ENCODE measurements around the gene TMTC2. TPM values are rescaled to one million over a fixed set of nuclear protein-coding genes. Genes with fewer than 3 reads are reported as not detected.

Gene TMTC2
- total and polyA plus RNA-seq, 10 of the 15 experiments (the other 5 are each of a cell fraction or from before 2014, with no cell fraction given) = 0.14 to 9.7 (median 1.2) TPM

DNA sequence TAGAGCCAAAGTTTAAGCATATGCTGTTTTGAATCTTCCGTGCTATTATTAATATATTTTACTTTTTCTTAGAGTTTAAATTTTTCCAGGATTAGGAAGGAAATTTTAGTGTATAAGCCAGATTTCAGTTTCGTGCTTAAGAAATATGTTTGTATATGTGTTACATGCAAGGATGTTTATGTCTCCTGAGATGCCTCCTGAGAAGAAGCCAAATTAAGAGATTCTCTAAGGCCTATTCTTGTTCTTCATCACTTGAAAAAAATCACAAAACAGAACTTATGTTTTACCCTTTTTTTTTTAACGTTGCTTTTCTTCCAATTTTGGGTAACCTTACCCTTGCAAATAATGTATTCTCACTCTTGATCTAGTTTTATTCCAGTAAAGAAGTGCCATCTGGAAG lies 412.7 kb downstream of the TMTC2 start:
- intact Hi-C loops (cut with micrococcal nuclease; ENCODE audit: unreplicated experiment) = no loop called here
- Histone ChIP-seq H3K36me3 (ENCODE audit: control insufficient read depth in 2 of 2, insufficient read depth in 2 of 2, low read length in 1 of 2) (no peaks in the 10 kb centered on the region), H4K20me1 (ENCODE audit: control insufficient read depth, insufficient read depth) (no peaks in the 10 kb centered on the region), H3K9ac (ENCODE audit: control insufficient read depth, insufficient read depth, low read length) (no peak overlapping the region), H3K4me3 (no peak overlapping the region), H3K4me1 (ENCODE audit: control insufficient read depth, insufficient read depth, low read length) (no peaks in the 10 kb centered on the region), H3K27ac (ENCODE audit: control insufficient read depth, insufficient read depth) (no peak overlapping the region), H3K9me3 (replicated peaks; ENCODE audit: control insufficient read depth, insufficient read depth, low read length) (no peaks in the 10 kb centered on the region), H3K27me3 (replicated peaks in 1 of 2; ENCODE audit: control insufficient read depth in 2 of 2, insufficient read depth in 2 of 2, low read length in 1 of 2) (no peaks in the 10 kb centered on the region), H2AFZ (ENCODE audit: control insufficient read depth, low read depth, low read length) (no peak overlapping the region), H3K4me2 (ENCODE audit: control insufficient read depth, insufficient read depth) (no peak overlapping the region), H3K79me2 (ENCODE audit: control insufficient read depth, insufficient read depth, low read length) (no peaks in the 10 kb centered on the region)
- POLR2A ChIA-PET = no interaction called here
- SMC1A ChIA-PET (ENCODE audit: uncharacterized antibody, unreplicated experiment) = no interaction called here
- 78% methylated on average over 3 of the region's 3 CpGs for WGBS (ENCODE audit: insufficient coverage, insufficient replicate concordance, low lambda C conversion rate, missing lambda C conversion rate)
- FAIRE-seq (no peak), ATAC-seq (no peak), DNase-seq (ENCODE audit: low read depth, low spot score) (no peak)
- in situ Hi-C loops (cut with MboI) = no loop called here
- CTCF ChIA-PET = interaction anchor here (0.7 kb wide), 1 partner anchor 292 kb away, joined by 3 read pairs; no protein-coding TSS in a partner anchor
- BruUV-seq (replicated peaks) = no TSS peak
- RAD21 ChIA-PET (ENCODE audit: unreplicated experiment) = no interaction called here
- TF ChIP-seq CBX5 (IDR thresholded peaks at IDR 0.05; ENCODE audit: low read depth) (no peak), IRF4 (IDR thresholded peaks at IDR 0.05; ENCODE audit: low read depth, low read length) (no peak), HDAC2 (IDR thresholded peaks at IDR 0.05) (no peak)
- TF ChIP-seq, protein P1, sequence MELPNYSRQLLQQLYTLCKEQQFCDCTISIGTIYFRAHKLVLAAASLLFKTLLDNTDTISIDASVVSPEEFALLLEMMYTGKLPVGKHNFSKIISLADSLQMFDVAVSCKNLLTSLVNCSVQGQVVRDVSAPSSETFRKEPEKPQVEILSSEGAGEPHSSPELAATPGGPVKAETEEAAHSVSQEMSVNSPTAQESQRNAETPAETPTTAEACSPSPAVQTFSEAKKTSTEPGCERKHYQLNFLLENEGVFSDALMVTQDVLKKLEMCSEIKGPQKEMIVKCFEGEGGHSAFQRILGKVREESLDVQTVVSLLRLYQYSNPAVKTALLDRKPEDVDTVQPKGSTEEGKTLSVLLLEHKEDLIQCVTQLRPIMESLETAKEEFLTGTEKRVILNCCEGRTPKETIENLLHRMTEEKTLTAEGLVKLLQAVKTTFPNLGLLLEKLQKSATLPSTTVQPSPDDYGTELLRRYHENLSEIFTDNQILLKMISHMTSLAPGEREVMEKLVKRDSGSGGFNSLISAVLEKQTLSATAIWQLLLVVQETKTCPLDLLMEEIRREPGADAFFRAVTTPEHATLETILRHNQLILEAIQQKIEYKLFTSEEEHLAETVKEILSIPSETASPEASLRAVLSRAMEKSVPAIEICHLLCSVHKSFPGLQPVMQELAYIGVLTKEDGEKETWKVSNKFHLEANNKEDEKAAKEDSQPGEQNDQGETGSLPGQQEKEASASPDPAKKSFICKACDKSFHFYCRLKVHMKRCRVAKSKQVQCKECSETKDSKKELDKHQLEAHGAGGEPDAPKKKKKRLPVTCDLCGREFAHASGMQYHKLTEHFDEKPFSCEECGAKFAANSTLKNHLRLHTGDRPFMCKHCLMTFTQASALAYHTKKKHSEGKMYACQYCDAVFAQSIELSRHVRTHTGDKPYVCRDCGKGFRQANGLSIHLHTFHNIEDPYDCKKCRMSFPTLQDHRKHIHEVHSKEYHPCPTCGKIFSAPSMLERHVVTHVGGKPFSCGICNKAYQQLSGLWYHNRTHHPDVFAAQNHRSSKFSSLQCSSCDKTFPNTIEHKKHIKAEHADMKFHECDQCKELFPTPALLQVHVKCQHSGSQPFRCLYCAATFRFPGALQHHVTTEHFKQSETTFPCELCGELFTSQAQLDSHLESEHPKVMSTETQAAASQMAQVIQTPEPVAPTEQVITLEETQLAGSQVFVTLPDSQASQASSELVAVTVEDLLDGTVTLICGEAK (IDR thresholded peaks at IDR 0.05; ENCODE audit: borderline replicate concordance) = no peak
- TF ChIP-seq, protein P2, sequence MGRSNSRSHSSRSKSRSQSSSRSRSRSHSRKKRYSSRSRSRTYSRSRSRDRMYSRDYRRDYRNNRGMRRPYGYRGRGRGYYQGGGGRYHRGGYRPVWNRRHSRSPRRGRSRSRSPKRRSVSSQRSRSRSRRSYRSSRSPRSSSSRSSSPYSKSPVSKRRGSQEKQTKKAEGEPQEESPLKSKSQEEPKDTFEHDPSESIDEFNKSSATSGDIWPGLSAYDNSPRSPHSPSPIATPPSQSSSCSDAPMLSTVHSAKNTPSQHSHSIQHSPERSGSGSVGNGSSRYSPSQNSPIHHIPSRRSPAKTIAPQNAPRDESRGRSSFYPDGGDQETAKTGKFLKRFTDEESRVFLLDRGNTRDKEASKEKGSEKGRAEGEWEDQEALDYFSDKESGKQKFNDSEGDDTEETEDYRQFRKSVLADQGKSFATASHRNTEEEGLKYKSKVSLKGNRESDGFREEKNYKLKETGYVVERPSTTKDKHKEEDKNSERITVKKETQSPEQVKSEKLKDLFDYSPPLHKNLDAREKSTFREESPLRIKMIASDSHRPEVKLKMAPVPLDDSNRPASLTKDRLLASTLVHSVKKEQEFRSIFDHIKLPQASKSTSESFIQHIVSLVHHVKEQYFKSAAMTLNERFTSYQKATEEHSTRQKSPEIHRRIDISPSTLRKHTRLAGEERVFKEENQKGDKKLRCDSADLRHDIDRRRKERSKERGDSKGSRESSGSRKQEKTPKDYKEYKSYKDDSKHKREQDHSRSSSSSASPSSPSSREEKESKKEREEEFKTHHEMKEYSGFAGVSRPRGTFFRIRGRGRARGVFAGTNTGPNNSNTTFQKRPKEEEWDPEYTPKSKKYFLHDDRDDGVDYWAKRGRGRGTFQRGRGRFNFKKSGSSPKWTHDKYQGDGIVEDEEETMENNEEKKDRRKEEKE (IDR thresholded peaks at IDR 0.05) = no peak

Measured in GM12878 (cell line).